ENCODE data around the gene UBR4.
"Not testable (repeated sequence)": the region's sequence is repeated elsewhere in the genome, so short reads cannot be mapped to it uniquely, and the experiment has no call there.

DNA sequence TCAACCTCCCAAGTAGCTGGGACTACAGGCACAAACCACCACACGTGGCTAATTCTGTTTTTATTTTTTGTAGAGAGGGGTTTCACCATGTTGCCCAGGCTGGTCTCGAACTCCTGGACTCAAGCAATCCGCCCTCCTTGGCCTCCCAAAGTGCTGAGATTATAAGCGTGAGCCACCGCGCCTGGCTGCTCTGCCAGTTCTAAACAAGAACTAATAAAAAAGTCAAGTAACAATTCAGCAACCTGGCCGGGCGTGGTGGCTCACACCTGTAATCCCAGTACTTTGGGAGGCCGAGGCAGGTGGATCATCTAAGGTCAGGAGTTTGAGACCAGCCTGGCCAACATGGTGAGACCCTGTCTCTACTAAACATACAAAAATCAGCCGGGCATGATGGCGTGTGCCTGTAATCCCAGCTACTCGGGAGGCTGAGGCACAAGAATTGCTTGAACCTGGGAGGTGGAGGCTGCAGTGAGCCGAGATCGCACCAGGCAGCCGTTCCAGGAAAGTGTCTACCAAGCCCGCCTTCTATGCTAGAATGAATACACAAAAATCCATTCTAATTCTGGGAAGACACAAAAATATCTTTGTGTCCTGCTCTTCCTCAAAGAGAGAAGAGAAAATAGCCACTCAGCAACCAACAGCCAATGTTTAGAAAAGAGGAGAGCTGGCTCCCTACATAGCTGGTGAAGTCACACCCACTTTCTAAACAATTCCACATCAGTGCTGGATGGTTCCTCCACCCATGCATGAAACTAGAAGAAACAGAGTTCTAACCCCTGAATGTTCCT lies 21.9 kb upstream of the UBR4 start:
- TF ChIP-seq, protein P1, sequence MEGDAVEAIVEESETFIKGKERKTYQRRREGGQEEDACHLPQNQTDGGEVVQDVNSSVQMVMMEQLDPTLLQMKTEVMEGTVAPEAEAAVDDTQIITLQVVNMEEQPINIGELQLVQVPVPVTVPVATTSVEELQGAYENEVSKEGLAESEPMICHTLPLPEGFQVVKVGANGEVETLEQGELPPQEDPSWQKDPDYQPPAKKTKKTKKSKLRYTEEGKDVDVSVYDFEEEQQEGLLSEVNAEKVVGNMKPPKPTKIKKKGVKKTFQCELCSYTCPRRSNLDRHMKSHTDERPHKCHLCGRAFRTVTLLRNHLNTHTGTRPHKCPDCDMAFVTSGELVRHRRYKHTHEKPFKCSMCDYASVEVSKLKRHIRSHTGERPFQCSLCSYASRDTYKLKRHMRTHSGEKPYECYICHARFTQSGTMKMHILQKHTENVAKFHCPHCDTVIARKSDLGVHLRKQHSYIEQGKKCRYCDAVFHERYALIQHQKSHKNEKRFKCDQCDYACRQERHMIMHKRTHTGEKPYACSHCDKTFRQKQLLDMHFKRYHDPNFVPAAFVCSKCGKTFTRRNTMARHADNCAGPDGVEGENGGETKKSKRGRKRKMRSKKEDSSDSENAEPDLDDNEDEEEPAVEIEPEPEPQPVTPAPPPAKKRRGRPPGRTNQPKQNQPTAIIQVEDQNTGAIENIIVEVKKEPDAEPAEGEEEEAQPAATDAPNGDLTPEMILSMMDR (IDR thresholded peaks at IDR 0.05), result not testable (repeated sequence)
- not testable (repeated sequence) for TF ChIP-seq POLR2AphosphoS5 (IDR thresholded peaks at IDR 0.05; ENCODE audit: low read depth, low read length)

All from Panc1 (cell line).